Fibroblast of peridontal ligament (primary cell): ENCODE measurements around the gene PAFAH1B2.
A peak's percentile ranks its signal among the peaks of the same experiment; 100 is the strongest.
"Not testable (repeated sequence)": the region's sequence is repeated elsewhere in the genome, so short reads cannot be mapped to it uniquely, and the experiment has no call there.

Experiments used
- DNase-seq: peaks from one replicate; pipeline ENCODE4 v3.0.0-alpha.2; 2010; ENCODE audit errors: extremely low read depth

The PAFAH1B2 gene, protein sequence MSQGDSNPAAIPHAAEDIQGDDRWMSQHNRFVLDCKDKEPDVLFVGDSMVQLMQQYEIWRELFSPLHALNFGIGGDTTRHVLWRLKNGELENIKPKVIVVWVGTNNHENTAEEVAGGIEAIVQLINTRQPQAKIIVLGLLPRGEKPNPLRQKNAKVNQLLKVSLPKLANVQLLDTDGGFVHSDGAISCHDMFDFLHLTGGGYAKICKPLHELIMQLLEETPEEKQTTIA

DNA sequence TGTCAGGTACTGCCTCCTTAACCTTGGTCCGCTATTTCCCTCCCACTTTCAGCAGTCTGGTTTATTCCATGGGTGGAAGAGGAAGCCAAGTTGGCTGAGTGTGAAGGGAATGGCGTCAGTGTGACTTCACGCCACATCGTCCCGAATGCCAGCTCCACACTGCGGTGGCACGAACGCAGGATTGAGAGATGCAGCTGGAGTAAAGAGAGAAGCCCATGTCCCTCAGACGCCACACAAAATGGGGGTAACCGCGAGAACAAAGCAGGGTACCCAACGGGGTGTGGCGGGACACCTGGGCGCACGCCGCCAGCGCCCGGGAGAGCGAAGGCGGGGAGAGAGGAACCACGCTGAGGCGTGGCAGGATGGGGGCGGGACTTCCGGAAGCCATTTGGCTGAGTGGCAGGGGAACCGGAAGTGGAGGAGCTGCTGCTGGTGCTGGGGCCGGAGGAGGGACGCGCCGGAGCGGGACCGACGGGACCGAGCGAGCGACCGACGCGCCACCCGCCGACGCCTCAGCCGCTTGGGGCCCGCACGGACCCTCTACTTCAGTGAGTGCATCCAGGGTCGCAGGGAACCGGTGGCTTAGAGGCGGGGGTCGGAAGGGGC is at the start of gene PAFAH1B2:
TSS of gene PAFAH1B2 (plus strand) at position 417 of the 606 bp plus-strand sequence. CDS start 8,161 bp downstream, outside the sequence.
- peak; percentile 84 for DNase-seq

DNA sequence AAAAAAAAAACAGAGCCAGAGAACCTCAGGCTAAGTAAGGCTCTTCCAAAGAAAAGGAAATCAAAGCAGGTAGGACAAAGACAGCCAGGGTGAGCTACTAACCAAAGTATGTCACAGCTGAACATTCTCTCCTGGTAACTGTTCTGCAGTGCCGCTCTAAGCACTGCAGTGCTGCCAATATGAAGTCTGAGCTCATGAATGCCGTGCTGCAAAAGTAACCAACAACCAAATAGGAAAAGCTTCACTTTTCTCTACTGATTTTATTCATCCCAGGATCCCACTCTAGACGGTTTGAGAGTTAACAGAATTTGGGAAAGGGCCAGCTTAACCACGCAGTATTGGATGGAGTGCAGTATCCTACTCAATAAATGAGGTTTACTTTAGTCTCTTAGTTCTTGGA is 49.3 kb upstream of the PAFAH1B2 start:
- peak; percentile 73 for DNase-seq

DNA sequence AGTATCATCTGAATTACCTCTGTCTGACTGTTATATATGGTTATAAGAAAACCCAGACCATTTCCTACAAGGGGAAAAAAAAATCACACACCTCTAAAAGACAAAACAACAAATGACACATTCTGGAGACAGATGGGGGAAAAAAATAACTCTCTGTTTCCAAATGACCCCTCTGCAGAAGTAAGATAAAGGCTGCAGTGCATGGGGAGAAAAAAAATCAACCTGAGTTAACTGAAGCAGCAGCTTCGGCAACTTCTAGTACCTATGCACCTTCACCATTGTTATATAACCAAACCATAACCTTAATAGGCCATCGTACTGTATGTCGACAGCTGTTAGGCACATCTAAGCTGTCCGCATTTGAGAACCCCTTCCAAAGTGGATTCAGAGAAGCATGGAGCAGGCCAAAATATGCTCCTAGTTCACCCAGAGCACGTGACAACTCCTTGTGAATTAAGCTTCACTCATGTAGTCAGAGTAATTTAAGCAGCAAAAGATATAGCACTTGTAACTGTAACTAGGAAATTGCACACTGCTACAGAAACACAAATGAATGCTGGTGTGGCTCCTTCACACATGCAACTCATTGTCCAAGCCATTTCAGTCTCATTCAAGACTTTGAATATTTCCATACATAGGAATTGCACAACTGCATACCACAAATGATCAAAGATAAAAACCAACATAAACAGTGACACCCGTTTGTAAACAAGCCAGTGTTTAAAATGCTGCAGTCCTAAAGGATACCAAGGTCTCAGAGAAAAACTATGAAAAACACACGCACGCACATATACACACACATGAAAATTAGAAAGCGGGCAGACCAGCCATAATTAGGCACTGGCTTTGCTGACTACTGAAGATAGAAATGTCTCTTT is 48.6 kb upstream of the PAFAH1B2 start:
- peak; percentile 95 for DNase-seq

DNA sequence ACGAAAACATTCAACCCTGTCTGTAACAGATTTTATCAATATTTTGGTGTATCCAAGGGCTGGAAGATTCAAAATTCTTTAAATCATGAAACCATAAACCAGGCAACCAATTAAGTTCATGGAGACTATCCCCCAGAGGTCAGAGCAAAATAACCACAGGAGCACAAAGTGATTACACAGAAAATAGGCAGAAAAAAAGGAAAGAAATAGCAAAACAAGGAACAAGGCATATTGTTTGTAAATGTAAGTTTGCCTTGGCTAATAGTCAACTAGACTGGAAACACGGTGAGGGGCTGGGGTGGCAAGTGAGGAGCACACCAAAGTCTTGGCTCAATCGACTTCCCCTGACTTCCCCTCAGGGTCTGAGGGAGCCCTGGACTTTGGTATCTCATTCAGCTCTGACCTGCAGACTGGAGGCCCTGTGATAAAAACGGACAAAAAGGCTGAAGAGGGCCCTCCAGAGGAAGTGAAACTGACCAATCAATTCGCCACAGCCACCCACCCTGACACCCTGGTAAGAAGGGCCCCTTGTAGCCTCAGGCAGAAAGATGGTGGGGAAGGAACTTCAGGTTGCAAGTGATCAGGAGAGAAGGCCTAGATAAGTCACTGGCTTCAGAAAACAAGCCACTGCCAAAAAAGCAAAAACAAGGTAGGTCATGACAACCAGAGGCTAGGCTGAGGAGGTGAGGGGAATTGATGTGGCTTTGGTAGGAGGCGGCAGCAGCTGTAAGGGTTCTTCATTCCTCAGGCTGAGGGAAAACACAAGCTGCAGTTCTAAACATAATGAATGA is 47.7 kb upstream of the PAFAH1B2 start:
- DNase-seq, result no peak

DNA sequence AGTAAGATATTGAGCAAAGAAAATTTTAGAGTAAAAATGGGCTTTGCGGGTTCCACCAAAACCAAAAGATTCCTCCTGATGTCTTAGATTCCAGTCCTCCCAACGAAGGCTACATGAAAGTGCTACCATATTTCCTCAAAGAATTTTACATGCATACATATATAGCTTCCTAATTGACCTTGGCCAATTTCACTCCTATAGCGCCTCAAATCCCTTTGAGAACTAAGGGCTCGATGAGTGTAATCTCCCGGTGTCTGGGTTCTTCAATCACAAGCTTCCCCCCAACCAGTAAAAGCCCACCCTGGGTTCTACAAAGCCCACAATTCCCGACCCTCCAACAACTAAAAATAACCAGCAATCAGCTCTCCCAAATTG is 47.1 kb upstream of the PAFAH1B2 start:
- peak; percentile 23 for DNase-seq

DNA sequence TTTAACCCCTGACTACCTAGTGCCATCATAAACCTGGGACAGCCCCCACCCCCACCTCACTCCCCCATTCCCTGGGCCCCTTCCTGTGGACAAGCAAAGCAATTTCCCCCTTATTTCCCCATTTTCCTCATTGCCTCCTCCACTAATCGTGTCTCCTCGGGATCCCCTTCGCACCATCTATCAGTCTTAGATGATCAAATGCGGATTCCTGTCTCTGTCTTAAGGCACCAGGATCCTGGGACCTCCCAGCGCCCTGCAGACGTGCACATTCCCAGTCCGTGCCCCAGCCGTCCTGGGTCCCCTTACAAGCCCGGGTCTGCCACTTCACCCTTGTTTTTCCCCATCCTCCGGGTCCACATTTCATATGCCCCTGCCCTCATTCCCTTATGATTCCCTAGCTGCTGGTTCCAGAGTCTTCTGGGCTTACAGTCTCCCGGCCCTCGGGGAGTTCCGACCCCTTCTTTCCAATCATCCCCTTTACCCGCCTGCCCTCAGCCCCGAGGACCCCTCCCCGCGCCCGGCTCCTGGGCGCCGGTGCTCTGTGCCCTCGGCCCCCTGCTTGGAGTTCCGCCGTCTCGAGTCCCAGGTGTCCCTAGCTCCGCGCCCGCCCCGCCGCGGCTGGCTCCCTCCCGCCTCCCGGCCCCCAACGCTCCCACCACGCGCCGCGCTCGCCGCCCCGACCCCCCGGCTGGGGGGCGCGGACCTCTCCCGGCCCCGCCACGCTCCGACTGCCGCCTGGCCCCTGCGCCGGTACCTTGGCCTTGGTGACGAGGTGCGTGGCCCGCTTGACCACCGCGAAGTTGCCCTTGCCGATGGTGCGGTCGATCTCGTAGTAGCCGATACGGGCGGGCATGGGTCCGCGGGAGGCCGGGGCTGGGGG is 46.5 kb upstream of the PAFAH1B2 start:
- peak; percentile 18 for DNase-seq

DNA sequence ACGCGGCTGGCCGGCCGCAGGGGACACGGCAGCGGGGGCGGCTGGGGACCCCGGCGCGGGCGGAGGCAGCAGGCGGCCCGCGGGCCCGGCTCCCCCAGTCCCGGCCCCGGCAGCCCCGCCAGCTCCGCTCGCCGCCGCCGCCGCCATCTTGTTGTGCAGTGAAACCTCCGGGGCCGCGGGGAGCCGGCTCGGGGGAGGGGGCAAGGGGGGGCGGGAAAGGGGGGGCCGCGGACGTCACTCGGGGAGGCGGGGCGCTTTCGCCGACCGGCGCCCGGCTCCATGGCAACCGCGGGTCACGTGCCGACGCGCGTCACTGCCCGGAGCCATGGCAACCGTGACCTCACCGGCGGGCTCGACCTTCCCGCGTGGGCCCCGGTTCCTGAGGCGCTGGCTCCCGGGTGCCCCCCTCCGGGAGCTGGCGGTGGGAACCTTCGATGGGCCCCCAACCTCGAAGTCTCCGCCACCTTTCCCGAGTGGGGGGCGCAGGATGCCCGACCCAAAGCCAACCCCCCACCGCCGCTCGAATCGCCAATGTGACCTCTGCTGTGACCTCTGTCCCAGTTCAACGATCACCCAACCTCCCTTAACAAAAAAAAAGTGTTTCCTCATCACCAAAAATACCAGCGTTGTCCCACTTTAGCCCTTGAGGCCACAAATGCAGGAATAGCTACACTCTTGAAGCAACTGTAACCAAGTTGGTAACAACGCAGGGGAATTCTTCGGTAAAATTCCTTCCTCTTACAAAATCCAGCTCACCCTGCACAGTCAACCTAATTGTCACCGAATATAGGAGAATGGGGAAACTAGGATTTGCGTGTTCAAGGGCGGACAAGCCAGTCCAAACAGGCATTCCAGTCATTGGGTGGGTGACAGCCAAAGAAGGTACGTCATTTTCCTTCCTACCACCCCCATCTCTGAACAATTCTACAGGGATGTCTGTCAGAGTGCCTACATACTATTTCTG is 45.5 kb upstream of the PAFAH1B2 start, which contains the start of gene SIK3:
TSS of gene SIK3 (minus strand) at position 160 of the 964 bp plus-strand sequence. CDS start at position 147, 13 bp downstream.
- DNase-seq, result peak; percentile 94

DNA sequence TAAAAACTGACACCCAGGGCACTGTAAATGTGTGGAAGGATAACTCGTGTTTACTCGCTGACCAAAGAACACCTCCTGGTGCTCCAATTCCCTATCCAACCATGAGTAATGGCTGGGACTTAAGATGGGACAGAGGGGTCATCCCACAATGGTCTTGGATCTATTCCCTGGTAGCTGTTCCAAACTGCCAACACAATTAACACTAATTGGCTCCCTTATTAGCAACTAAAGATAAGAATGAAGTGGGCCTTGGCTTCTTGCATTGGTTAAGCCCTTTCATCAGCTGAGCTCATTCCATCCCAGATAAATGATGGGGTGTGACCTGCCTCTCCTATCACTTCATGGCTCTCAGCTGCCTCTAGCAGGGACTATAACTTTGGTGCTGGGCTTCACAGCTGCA is 44.4 kb upstream of the PAFAH1B2 start:
- no peak for DNase-seq

DNA sequence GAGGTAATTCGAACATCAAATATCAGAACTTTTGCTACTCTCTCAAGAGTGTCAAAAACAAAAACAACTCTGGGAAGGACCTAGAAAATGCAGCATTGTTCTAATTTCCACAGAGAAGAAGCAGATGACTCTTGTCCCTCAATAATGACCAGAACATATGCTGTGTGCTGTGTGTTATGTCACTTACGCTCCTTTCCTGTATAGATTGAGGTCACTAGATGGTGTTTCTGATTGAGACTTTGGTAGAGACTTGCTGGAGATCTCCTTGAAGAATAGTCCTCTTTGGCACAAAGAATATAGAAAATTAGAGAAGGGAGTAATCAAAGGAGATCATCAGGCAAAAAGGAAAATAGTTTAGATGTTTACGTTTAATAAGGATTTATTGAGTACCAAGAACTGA is 43.5 kb upstream of the PAFAH1B2 start:
- no peak for DNase-seq

DNA sequence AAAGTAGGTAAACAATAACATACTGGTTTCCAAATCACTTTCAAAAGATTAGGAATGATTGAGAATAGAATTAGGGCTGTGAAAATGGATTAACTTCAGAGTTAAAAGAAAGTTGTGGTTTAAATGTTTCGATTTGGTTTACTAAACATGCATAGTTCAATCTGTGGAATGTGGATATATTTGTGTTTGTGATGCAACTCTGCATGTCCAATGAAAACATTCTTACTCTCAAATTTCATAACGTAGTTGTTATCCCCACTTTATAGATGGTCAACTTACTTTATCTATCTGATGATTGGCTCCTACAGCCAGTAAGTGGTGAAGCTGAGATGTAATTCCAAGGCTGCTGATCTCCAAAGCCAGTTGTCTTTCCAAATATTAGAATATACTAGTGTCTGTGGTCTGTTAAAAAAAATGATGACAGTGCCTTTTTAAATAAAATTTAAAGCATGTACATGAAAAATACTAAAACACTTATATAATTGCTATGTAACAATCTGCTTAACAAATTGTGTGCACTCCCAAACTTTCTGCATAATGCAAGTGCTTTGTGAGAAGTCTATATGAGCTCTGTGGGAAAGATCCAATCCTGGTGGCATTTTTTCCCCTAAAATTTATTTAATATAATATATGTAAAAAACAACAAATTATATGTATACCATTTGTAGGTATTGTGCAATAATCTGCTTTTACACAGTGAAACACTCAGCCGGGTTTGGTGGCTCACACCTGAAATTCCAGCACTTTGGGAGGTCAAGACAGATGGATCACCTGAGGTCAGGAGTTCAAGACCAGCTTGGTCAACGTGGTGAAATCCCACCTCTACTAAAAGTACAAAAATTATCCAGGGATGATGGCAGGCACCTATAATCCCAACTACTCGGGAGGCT is 36.1 kb upstream of the PAFAH1B2 start:
- DNase-seq, result peak; percentile 83

DNA sequence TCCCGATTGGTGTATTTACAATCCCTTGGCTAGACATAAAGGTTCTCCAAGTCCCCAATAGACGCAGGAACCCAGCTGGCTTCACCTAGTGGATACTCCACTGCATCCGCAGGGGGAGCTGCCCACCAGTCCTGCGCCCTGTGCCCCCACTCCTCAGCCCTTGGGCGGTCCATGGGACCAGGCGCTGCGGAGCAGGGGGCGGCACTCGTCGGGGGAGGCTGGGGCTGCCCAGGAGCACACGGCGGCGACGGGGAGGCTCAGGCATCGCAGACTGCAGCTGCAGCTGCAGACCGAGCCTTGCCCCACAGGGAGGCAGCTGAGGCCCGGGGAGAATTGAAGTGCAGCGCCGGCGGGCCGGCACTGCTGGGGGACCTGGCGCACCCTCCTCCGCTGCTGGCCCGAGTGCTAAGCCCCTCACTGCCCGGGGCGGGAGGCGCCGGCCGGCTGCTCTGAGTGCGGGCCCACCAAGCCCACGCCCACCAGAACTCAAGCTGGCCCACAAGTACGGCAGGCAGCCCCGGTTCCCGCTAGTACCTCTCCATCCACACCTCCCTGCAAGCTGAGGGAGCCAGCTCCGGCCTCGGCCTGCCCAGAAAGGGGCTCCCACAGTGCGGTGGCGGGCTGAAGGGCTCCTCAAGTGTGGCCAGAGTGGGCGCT is 33.7 kb upstream of the PAFAH1B2 start:
- DNase-seq, result no peak

DNA sequence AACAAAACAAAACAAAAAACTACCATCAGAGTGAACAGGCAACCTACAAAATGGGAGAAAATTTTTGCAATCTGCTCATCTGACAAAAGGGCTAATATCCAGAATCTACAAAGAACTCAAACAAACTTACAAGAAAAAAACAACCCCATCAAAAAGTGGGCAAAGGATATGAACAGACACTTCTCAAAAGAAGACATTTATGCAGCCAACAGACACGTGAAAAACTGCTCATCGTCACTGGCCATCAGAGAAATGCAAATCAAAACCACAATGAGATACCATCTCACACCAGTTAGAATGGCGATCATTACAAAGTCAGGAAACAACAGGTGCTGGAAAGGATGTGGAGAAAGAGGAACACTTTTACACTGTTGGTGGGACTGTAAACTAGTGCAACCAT is 31.6 kb upstream of the PAFAH1B2 start:
- DNase-seq, result not testable (repeated sequence)

DNA sequence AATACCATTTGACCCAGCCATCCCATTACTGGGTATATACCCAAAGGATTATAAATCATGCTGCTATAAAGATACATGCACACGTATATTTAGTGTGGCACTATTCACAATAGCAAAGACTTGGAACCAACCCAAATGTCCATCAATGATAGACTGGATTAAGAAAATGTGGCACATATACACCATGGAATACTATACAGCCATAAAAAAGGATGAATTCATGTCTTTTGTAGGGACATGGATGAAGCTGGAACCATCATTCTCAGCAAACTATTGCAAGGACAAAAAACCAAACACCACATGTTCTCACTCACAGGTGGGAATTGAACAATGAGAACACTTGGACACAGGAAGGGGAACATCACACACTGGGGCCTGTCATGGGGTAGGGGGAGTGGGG is 31.1 kb upstream of the PAFAH1B2 start:
- DNase-seq, result not testable (repeated sequence)

DNA sequence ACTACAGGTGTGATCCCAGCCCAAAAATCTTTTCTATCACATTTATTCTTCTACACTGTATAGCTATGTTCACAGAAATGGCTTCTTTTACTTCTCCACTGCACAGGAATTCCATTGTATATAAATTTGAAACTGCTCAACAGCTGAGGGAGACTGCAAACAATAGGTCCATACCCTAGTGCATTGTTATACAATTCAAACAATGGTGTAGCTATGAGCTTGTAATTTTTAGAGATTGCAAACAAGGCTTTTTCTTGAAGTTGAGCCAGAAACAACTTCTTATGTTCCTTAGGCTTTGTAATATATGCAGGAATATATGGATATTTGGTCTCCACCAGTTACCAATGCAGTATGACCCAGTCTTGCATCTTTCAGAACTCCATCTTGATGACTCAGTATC is 26.4 kb upstream of the PAFAH1B2 start:
- DNase-seq, result no peak

DNA sequence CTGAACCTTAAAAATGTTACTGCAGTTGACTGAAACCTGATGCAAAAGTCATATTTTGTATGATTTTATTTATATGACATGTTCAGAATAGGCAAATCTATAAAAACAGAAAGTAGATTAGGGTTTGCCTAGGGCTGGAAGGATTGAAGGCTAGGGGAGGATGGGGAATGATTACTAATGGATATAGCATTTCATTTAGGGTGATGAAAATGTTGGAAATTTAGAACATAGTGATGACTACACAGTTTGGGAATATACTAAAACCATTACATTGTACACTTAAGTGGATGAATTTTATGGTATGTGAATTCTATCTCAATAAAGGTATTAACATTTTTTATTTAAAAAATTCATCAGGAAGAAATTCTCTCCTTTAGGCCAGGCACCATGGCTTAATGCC is 22.9 kb upstream of the PAFAH1B2 start:
- DNase-seq, result peak; percentile 63

DNA sequence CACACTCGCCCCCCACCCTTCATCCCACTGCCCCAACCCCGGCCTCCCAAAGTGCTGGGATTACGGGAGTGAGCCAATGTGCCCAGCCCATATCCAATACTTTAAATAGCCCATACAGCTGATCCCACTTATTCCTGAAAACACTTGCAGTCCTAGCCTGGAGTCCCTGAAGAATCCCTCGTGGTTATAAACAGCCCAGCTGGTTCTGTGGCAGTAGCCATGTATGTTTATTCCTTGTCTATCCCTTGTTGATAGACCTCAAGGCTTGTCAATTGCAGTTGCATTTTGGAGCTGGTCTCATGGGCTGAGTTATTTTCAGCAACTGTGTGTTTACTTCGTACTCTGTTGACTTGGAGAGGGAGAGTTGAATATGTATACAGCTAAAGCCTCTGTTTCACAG is 21.5 kb upstream of the PAFAH1B2 start:
- no peak for DNase-seq

DNA sequence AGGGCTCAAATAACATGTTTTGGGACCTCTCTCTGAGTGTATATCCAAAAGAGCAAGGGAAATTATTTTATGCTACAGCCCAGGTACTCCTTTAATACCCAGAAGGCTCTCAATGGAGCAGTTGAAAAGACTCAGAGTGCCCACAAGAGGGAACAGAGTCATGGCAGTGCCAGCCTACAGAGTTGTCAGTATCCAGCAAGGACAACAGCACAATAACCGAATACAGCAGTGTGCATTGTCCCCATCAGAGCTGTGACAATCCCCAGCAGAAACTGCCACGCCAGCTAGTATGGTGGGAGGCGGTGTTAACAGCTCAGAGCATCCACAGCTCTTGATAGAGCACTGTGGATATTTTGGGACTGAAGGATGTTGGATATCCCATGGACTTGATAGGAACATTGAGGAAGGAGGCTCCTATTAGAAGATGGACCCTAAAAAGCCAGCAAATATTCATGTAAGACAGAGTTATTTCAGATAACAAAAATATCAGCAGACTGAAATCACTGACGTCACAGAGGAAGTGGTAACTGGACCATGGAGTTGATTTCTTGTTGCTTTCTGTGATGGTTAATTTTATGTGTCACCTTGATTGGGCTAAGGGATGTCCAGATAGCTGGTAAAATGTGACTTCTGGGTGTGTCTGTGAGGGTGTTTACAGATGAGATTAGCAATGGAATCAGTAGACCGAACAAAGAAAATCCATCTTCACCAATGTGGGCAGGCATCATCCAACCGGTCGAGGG is 17.7 kb upstream of the PAFAH1B2 start:
- no peak for DNase-seq
